ENCODE data around the gene PDE1C.

Gene PDE1C

GRCh38 chr7:32068411-32069101 lies 1.7 kb downstream of the PDE1C start:
- no peaks in the 10 kb centered on the region for H3K36me3 ChIP-seq (ENCODE audit: insufficient read depth, low read length)
- no peaks in the 10 kb centered on the region for H3K4me1 ChIP-seq (ENCODE audit: insufficient read depth, low read length)
- no peaks in the 10 kb centered on the region for H3K9me3 ChIP-seq (ENCODE audit: control insufficient read depth, insufficient read depth, low read length)
- H3K9ac ChIP-seq (ENCODE audit: low read depth, low read length), result no peak overlapping the region

GRCh38 chr7:32066441-32066840 lies 3.8 kb downstream of the PDE1C start:
- Histone ChIP-seq H3K9ac (ENCODE audit: low read depth, low read length) (no peak overlapping the region), H3K36me3 (ENCODE audit: insufficient read depth, low read length) (no peaks in the 10 kb centered on the region), H3K4me1 (ENCODE audit: insufficient read depth, low read length) (no peaks in the 10 kb centered on the region), H3K9me3 (ENCODE audit: control insufficient read depth, insufficient read depth, low read length) (no peaks in the 10 kb centered on the region)

- peaks cover 12% of the 10 kb centered on the region for H3K4me1 ChIP-seq (ENCODE audit: insufficient read depth, low read length)
- no peaks in the 10 kb centered on the region for H3K36me3 ChIP-seq (ENCODE audit: insufficient read depth, low read length)
- no peaks in the 10 kb centered on the region for H3K9me3 ChIP-seq (ENCODE audit: control insufficient read depth, insufficient read depth, low read length)
- H3K9ac ChIP-seq (ENCODE audit: low read depth, low read length), result no peak overlapping the region
Measured at GRCh38 chr7:32063614-32064013, 6.6 kb downstream of the PDE1C start.

GRCh38 chr7:32062150-32062549 lies 8.1 kb downstream of the PDE1C start:
- no peak overlapping the region for H3K9ac ChIP-seq (ENCODE audit: low read depth, low read length)
- peaks cover 18% of the 10 kb centered on the region for H3K4me1 ChIP-seq (ENCODE audit: insufficient read depth, low read length)
- no peaks in the 10 kb centered on the region for H3K36me3 ChIP-seq (ENCODE audit: insufficient read depth, low read length)
- no peaks in the 10 kb centered on the region for H3K9me3 ChIP-seq (ENCODE audit: control insufficient read depth, insufficient read depth, low read length)

GRCh38 chr7:32061346-32061745 lies 8.9 kb downstream of the PDE1C start:
- H3K4me1 ChIP-seq (ENCODE audit: insufficient read depth, low read length), result peaks cover 18% of the 10 kb centered on the region
- no peak overlapping the region for H3K9ac ChIP-seq (ENCODE audit: low read depth, low read length)
- no peaks in the 10 kb centered on the region for H3K36me3 ChIP-seq (ENCODE audit: insufficient read depth, low read length)
- H3K9me3 ChIP-seq (ENCODE audit: control insufficient read depth, insufficient read depth, low read length), result no peaks in the 10 kb centered on the region

GRCh38 chr7:32059289-32060011 lies 10.8 kb downstream of the PDE1C start:
- Histone ChIP-seq H3K9ac (ENCODE audit: low read depth, low read length) (no peak overlapping the region), H3K36me3 (ENCODE audit: insufficient read depth, low read length) (no peaks in the 10 kb centered on the region)

GRCh38 chr7:32058002-32058401 lies 12.2 kb downstream of the PDE1C start:
- Histone ChIP-seq H3K36me3 (ENCODE audit: insufficient read depth, low read length) (no peaks in the 10 kb centered on the region), H3K9me3 (ENCODE audit: control insufficient read depth, insufficient read depth, low read length) (no peaks in the 10 kb centered on the region), H3K9ac (ENCODE audit: low read depth, low read length) (no peak overlapping the region), H3K4me1 (ENCODE audit: insufficient read depth, low read length) (peaks cover 18% of the 10 kb centered on the region)

More at GRCh38 chr7:32059289-32060011, 10.8 kb downstream of the PDE1C start:
- Histone ChIP-seq H3K4me1 (ENCODE audit: insufficient read depth, low read length) (peaks cover 18% of the 10 kb centered on the region), H3K9me3 (ENCODE audit: control insufficient read depth, insufficient read depth, low read length) (no peaks in the 10 kb centered on the region)

- H3K9ac ChIP-seq (ENCODE audit: low read depth, low read length), result no peak overlapping the region
- peaks cover 18% of the 10 kb centered on the region for H3K4me1 ChIP-seq (ENCODE audit: insufficient read depth, low read length)
- H3K9me3 ChIP-seq (ENCODE audit: control insufficient read depth, insufficient read depth, low read length), result no peaks in the 10 kb centered on the region
- H3K36me3 ChIP-seq (ENCODE audit: insufficient read depth, low read length), result no peaks in the 10 kb centered on the region
Measured at GRCh38 chr7:32056767-32057166, 13.4 kb downstream of the PDE1C start.

- Histone ChIP-seq H3K9ac (ENCODE audit: low read depth, low read length) (no peak overlapping the region), H3K9me3 (ENCODE audit: control insufficient read depth, insufficient read depth, low read length) (no peaks in the 10 kb centered on the region), H3K4me1 (ENCODE audit: insufficient read depth, low read length) (0 out of 2 replicates have a peak, but pooled peaks cover 4% of the 10 kb centered on the region), H3K36me3 (ENCODE audit: insufficient read depth, low read length) (no peaks in the 10 kb centered on the region)
Measured at GRCh38 chr7:32053204-32053603, 17.0 kb downstream of the PDE1C start.

- Histone ChIP-seq H3K4me1 (ENCODE audit: insufficient read depth, low read length) (no peaks in the 10 kb centered on the region), H3K36me3 (ENCODE audit: insufficient read depth, low read length) (no peaks in the 10 kb centered on the region), H3K9me3 (ENCODE audit: control insufficient read depth, insufficient read depth, low read length) (no peaks in the 10 kb centered on the region), H3K9ac (ENCODE audit: low read depth, low read length) (no peak overlapping the region)
Measured at GRCh38 chr7:32051128-32051527, 19.1 kb downstream of the PDE1C start.

GRCh38 chr7:32049599-32049998 lies 20.6 kb downstream of the PDE1C start:
- Histone ChIP-seq H3K36me3 (ENCODE audit: insufficient read depth, low read length) (no peaks in the 10 kb centered on the region), H3K9ac (ENCODE audit: low read depth, low read length) (no peak overlapping the region), H3K9me3 (ENCODE audit: control insufficient read depth, insufficient read depth, low read length) (no peaks in the 10 kb centered on the region), H3K4me1 (ENCODE audit: insufficient read depth, low read length) (peaks cover 6% of the 10 kb centered on the region; the same call in 1 of the 2 replicates)

GRCh38 chr7:32048970-32049491 lies 21.2 kb downstream of the PDE1C start:
- no peak overlapping the region for H3K9ac ChIP-seq (ENCODE audit: low read depth, low read length)
- peaks cover 9% of the 10 kb centered on the region; the same call in 1 of the 2 replicates for H3K4me1 ChIP-seq (ENCODE audit: insufficient read depth, low read length)
- no peaks in the 10 kb centered on the region for H3K9me3 ChIP-seq (ENCODE audit: control insufficient read depth, insufficient read depth, low read length)
- H3K36me3 ChIP-seq (ENCODE audit: insufficient read depth, low read length), result no peaks in the 10 kb centered on the region

GRCh38 chr7:32047801-32048200 lies 22.4 kb downstream of the PDE1C start:
- no peaks in the 10 kb centered on the region for H3K36me3 ChIP-seq (ENCODE audit: insufficient read depth, low read length)
- H3K4me1 ChIP-seq (ENCODE audit: insufficient read depth, low read length), result peaks cover 9% of the 10 kb centered on the region; the same call in 1 of the 2 replicates
- H3K9ac ChIP-seq (ENCODE audit: low read depth, low read length), result no peak overlapping the region
- no peaks in the 10 kb centered on the region for H3K9me3 ChIP-seq (ENCODE audit: control insufficient read depth, insufficient read depth, low read length)

- Histone ChIP-seq H3K36me3 (ENCODE audit: insufficient read depth, low read length) (no peaks in the 10 kb centered on the region), H3K9ac (ENCODE audit: low read depth, low read length) (no peak overlapping the region), H3K4me1 (ENCODE audit: insufficient read depth, low read length) (peaks cover 9% of the 10 kb centered on the region; the same call in 1 of the 2 replicates)
Measured at GRCh38 chr7:32047075-32047474, 23.1 kb downstream of the PDE1C start.

GRCh38 chr7:32045228-32045627 lies 25.0 kb downstream of the PDE1C start:
- no peak overlapping the region for H3K9ac ChIP-seq (ENCODE audit: low read depth, low read length)

More at GRCh38 chr7:32047075-32047474, 23.1 kb downstream of the PDE1C start:
- H3K9me3 ChIP-seq (ENCODE audit: control insufficient read depth, insufficient read depth, low read length), result no peaks in the 10 kb centered on the region

More at GRCh38 chr7:32045228-32045627, 25.0 kb downstream of the PDE1C start:
- Histone ChIP-seq H3K9me3 (ENCODE audit: control insufficient read depth, insufficient read depth, low read length) (no peaks in the 10 kb centered on the region), H3K4me1 (ENCODE audit: insufficient read depth, low read length) (peaks cover 9% of the 10 kb centered on the region; the same call in 1 of the 2 replicates), H3K36me3 (ENCODE audit: insufficient read depth, low read length) (no peaks in the 10 kb centered on the region; the same call in 1 of the 2 replicates)
